ENCODE data around the gene TM4SF1. TPM values are rescaled to one million over a fixed set of nuclear protein-coding genes. Genes with fewer than 3 reads are reported as not detected.

TM4SF1 gene
- total RNA-seq, 1 donor from 2014 or later, result 0.26 TPM

DNA sequence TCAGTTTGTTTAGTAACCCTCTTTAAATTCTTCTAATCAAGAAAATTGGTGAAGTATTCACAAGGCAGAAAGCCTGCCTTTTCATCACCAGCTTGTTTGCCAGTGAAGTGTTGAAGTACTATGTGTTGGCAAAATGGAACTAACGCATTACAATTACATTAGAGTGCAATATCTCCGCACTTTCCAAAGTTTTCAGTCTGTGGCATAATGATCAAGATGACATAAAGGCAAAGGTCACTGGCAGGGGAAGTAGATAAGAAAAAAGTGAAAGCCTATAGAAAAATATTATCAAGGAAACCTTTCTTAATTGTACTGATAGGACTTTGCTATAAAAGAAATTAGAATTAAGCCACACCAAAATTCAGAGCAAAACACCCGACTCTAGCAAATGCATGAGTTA is 25.0 kb upstream of the TM4SF1 start:
- H3K4me1 Mint-ChIP-seq, result no peaks in the 10 kb centered on the region
- intact Hi-C loops (cut with micrococcal nuclease), result no loop called here
- H3K27ac Mint-ChIP-seq, result no peak overlapping the region
- H3K4me3 Mint-ChIP-seq, result no peak overlapping the region
- H3K36me3 Mint-ChIP-seq (ENCODE audit: low read depth), result no peaks in the 10 kb centered on the region
- DNase-seq, result no peak
- H3K27me3 Mint-ChIP-seq, result peaks cover 7% of the 10 kb centered on the region
- no peaks in the 10 kb centered on the region for H3K9me3 Mint-ChIP-seq

DNA sequence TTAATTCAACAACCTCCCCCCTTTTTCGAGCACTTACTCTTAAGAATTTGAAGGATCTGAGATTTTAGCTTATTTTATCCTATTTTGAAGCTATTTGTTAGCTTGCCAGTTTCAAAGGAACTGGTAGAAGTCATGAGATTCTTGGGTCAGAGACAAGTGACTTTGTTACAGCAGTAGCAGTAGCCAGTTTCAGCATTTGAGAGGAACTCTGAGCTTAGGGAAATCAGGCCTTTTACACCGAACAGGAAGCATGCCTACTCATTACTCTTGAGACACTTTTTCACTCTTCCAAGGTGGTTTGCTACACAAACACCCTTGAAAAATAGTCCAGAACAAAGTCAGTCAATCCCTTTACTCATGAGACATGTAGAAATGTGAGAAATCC is 24.5 kb upstream of the TM4SF1 start:
- peaks cover 7% of the 10 kb centered on the region for H3K27me3 Mint-ChIP-seq
- no peaks in the 10 kb centered on the region for H3K9me3 Mint-ChIP-seq
- no peaks in the 10 kb centered on the region for H3K4me1 Mint-ChIP-seq
- DNase-seq, result no peak
- no peak overlapping the region for H3K27ac Mint-ChIP-seq
- no peak overlapping the region for H3K4me3 Mint-ChIP-seq
- no peaks in the 10 kb centered on the region for H3K36me3 Mint-ChIP-seq (ENCODE audit: low read depth)
- intact Hi-C loops (cut with micrococcal nuclease), result no loop called here

DNA sequence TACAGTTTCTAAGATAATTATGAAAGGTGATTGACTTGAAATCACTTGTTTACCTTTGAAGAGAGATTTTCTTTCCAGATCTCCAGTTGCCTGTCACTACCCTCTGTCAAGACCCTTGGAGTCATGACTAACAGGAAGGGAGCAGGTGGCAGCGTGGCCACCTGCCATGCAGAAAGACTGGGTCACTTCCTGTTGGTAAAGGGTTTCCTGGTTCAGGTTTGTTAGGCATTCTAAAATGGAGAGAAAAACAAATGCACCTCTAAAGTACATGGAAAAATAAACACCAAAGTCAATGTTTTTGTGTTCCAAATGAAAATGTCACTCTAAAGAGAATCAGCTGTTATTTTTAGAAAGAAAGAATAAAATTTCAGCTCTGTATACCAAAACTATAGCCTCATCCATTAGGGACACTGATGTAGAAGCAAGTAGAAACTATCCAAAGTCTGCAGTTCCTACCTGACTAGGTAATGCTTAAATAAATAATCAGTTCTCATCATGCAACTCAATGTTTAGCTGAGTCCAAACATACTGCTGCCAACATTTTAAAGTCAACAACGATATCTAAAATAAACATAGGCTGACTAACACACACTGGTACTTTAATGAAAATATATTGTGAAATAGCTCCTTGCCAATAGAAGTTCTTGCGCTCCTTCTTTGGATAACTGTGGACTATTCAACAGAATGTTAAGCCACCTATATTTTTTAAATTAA is 23.9 kb upstream of the TM4SF1 start:
- intact Hi-C loops (cut with micrococcal nuclease), result no loop called here
- no peaks in the 10 kb centered on the region for H3K36me3 Mint-ChIP-seq (ENCODE audit: low read depth)

DNA sequence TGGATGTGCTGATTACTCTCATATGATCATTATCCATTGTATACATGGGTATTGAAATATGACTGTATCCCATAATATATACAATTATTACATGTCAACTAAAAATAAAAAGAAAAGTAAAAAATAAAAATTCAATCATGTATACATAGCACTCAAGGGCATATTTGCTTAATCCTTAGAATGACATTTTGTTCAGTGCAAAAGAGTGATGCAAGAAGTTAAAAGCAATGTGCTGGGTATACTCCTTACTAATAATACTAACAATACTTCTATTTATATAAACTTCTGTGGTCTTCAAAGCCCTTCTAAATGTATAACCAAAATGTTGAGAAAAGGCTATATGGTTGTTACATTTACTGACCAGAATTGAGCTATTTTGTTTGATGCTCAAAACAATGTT is 23.2 kb upstream of the TM4SF1 start:
- H3K27me3 Mint-ChIP-seq, result peaks cover 10% of the 10 kb centered on the region
- H3K36me3 Mint-ChIP-seq (ENCODE audit: low read depth), result no peaks in the 10 kb centered on the region
- H3K4me3 Mint-ChIP-seq, result no peak overlapping the region
- H3K4me1 Mint-ChIP-seq, result no peaks in the 10 kb centered on the region
- no peaks in the 10 kb centered on the region for H3K9me3 Mint-ChIP-seq
- DNase-seq, result no peak
- H3K27ac Mint-ChIP-seq, result no peak overlapping the region
- intact Hi-C loops (cut with micrococcal nuclease), result no loop called here

More for the DNA sequence above, 23.9 kb upstream of the TM4SF1 start:
- no peak overlapping the region for H3K4me3 Mint-ChIP-seq
- H3K27ac Mint-ChIP-seq, result no peak overlapping the region
- peaks cover 10% of the 10 kb centered on the region for H3K27me3 Mint-ChIP-seq
- no peaks in the 10 kb centered on the region for H3K4me1 Mint-ChIP-seq
- DNase-seq, result no peak
- H3K9me3 Mint-ChIP-seq, result no peaks in the 10 kb centered on the region

DNA sequence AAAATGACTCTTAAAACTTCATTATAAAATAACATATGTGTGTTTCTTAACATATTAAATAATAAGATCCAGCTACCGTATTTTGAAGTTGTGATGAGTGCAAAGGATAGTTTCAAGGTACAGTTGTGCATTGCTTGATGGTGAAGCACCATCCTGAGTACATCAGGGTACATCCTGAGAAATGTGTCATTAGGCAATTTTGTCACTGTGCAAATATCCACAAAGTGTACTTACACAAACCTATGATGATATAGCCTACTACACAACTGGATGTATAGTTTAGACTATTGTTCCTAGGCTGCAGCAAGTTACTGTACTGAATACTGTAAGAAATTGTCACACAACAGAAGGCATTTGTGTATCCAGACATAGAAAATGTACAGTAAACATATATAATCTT is 20.8 kb upstream of the TM4SF1 start:
- no peak overlapping the region for H3K4me3 Mint-ChIP-seq
- intact Hi-C loops (cut with micrococcal nuclease), result no loop called here
- H3K36me3 Mint-ChIP-seq (ENCODE audit: low read depth), result no peaks in the 10 kb centered on the region
- no peaks in the 10 kb centered on the region for H3K4me1 Mint-ChIP-seq
- no peak for DNase-seq
- H3K27me3 Mint-ChIP-seq, result peaks cover 10% of the 10 kb centered on the region
- H3K9me3 Mint-ChIP-seq, result no peaks in the 10 kb centered on the region
- H3K27ac Mint-ChIP-seq, result no peak overlapping the region

DNA sequence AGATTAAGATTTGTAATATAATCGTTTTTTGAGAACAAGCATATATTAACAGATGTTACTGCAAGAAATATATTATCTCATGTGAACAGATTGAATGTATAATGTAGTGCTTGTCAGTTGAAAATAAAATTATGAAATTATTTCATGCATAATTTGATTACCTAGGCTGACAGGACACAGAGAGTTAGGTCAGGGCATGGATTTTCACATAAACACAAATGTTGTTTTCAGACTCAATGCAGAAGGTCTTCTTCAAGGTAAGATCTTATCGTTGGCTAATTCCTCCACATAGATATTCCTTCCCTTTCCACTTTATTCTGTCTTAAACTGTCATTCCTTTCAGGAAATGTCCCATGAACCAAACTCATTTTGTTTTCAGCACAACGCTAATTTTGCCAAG is 20.1 kb upstream of the TM4SF1 start:
- Mint-ChIP-seq H3K27ac (no peak overlapping the region), H3K27me3 (peaks cover 7% of the 10 kb centered on the region), H3K4me3 (no peak overlapping the region), H3K36me3 (ENCODE audit: low read depth) (no peaks in the 10 kb centered on the region), H3K4me1 (no peaks in the 10 kb centered on the region), H3K9me3 (no peaks in the 10 kb centered on the region)
- no peak for DNase-seq
- intact Hi-C loops (cut with micrococcal nuclease), result no loop called here

DNA sequence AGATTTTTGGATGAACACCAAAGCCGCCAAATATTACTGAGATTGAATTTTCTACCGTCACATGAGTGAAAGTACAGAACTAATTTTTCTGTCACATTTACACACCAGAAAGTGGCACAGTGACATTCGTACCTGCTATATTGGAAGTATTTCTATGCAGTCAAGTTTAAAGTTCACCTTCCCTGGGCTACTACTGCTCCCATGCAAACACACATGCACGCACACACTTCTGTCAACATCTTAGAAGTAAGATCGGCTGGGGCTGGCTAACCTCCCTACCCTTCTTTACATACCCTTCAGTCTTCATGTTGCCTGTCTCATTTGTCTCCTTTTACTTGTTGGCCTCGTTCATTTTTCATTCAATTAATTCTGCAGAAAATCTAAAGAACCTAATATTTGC is 19.0 kb upstream of the TM4SF1 start:
- H3K27me3 Mint-ChIP-seq, result peaks cover 3% of the 10 kb centered on the region
- H3K36me3 Mint-ChIP-seq (ENCODE audit: low read depth), result no peaks in the 10 kb centered on the region
- DNase-seq, result no peak
- H3K4me1 Mint-ChIP-seq, result no peaks in the 10 kb centered on the region
- intact Hi-C loops (cut with micrococcal nuclease), result no loop called here
- no peak overlapping the region for H3K27ac Mint-ChIP-seq
- H3K9me3 Mint-ChIP-seq, result no peaks in the 10 kb centered on the region
- H3K4me3 Mint-ChIP-seq, result no peak overlapping the region

DNA sequence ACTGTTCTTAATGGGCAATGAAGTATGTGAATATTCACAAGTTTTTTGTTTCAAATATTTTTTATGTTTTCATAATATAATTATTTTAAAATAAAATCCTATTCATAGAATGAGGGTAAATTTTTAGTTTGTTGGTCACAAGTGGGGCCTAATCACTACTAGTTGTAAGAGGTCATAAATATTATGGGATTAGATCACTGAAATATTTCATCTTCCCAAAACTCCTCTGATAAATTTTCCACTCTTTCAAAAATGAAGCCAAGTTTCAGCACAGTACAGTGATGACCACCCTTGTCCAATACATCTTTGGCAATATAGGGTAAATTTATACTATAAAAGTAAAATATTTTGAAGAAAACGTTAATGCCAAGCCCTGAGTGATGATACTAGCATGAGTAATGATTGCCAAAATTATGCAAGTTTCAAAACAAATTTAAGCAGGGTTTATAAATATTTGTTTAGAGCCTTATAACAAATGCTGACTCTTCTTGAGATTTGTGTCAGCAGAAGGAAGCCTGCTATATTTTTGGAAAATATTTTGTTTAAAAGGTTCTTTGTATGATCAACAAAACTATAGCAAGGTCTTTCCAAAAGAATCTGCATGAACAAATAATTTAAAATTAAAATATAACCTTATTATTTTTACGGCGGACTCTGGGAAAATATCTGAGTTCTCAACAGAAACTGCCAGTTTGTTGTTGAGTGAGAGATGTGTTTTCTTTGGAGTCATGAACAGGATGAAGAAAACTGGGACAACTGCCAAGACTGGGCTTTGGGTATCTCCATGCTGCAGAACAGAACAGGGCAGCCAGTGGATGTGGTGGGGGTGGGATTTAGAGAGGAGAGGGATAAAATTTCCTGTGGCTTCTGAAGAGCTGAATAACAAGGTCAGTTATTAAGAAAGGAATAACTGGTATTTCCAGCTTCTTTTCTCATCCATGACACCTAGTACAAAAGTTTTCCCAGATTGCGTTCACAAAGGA is 17.9 kb upstream of the TM4SF1 start:
- no peaks in the 10 kb centered on the region for H3K4me1 Mint-ChIP-seq
- no peak overlapping the region for H3K4me3 Mint-ChIP-seq
- H3K27ac Mint-ChIP-seq, result no peak overlapping the region
- DNase-seq, result no peak
- no peaks in the 10 kb centered on the region for H3K36me3 Mint-ChIP-seq (ENCODE audit: low read depth)
- H3K9me3 Mint-ChIP-seq, result no peaks in the 10 kb centered on the region
- peaks cover 3% of the 10 kb centered on the region for H3K27me3 Mint-ChIP-seq
- intact Hi-C loops (cut with micrococcal nuclease), result no loop called here

DNA sequence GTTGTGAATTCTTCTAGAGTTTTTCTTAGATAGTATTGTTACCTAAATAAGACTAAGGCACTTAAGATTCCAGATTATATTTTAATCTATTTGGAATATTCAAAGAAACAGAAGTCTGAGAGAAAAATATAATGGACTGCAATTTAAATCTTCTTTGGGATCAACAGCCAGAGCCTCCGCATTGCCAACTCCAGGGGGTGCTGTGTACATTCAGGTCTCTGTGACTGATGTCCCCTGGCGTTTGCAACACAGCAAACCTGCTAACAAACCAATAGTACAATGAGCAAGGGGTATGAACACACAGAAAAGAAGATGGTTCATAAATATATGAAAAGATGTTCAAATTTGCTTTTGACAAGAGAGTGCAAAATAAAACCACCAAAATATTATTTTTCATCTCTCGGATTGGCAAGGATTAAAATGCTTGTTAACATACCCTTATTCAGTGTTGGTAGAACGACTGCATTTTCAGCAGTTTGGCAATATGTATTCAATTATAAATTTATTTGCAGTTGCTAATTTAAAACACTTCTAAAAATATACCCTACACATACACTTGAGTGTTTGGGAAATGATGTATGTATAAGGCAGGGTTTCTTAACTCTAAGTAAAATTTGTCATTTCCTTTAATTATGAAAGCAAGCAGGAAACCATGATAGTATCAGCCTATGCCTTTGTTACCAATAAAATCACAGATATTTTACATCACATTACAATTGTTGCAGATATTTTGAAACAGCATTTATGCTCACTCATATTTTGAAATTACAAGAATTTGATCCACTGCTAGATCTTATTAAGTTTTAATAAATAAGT is 16.1 kb upstream of the TM4SF1 start:
- H3K4me3 Mint-ChIP-seq, result no peak overlapping the region
- intact Hi-C loops (cut with micrococcal nuclease), result loop anchor here (1.0 kb wide), 1 partner anchor 87 kb away; no protein-coding TSS in a partner anchor
- H3K4me1 Mint-ChIP-seq, result no peaks in the 10 kb centered on the region
- peak; percentile 70 for DNase-seq
- H3K9me3 Mint-ChIP-seq, result no peaks in the 10 kb centered on the region
- H3K36me3 Mint-ChIP-seq (ENCODE audit: low read depth), result no peaks in the 10 kb centered on the region
- peaks cover 3% of the 10 kb centered on the region for H3K27me3 Mint-ChIP-seq
- H3K27ac Mint-ChIP-seq, result no peak overlapping the region

DNA sequence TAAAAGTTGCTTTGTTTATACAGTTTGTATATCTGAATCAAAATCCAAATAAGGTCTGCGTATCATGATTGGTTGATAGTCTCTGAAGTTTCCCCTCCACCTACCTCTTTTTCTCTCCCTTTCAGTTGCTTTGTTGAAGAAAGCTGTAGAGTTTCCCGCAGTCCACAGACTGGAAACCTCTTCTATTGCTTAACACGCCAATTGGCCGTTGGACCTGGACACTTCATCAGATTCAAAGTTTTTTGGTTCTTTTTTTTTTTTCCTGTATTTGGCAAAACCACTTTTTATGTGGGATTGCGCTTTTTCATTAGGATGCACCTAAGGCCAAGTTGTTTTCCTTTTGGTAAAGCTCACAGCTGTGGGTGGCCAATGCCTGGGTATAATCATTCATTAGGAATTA is 14.5 kb upstream of the TM4SF1 start:
- intact Hi-C loops (cut with micrococcal nuclease), result no loop called here
- no peak overlapping the region for H3K4me3 Mint-ChIP-seq

DNA sequence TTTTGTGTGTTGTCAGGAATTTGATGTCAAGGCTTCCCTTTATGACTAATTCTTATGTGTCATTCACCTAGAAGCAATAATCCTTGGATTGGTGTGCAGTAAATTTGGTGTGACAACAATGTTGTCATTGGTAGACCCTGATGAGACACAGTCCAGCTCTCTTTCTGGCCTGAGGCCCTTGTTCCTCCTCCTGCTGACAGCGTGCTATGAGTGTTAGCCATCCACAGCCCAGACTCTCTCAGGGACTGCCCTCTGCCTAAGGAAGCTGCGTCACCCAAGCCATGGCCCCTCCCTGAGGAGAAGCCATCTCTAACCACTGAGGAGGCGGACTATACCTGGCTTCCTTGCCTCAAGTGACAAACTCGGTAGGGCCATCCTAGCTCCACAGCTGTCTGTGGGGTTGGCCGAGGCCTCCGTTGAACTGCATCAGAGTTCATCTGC is 13.3 kb upstream of the TM4SF1 start:
- intact Hi-C loops (cut with micrococcal nuclease), result no loop called here
- Mint-ChIP-seq H3K4me1 (no peaks in the 10 kb centered on the region), H3K36me3 (ENCODE audit: low read depth) (no peaks in the 10 kb centered on the region), H3K27me3 (no peaks in the 10 kb centered on the region), H3K9me3 (no peaks in the 10 kb centered on the region), H3K4me3 (no peak overlapping the region), H3K27ac (no peak overlapping the region)
- no peak for DNase-seq

More for the DNA sequence above, 14.5 kb upstream of the TM4SF1 start:
- Mint-ChIP-seq H3K9me3 (no peaks in the 10 kb centered on the region), H3K36me3 (ENCODE audit: low read depth) (no peaks in the 10 kb centered on the region), H3K4me1 (no peaks in the 10 kb centered on the region), H3K27ac (no peak overlapping the region), H3K27me3 (peaks cover 3% of the 10 kb centered on the region)
- DNase-seq, result no peak

DNA sequence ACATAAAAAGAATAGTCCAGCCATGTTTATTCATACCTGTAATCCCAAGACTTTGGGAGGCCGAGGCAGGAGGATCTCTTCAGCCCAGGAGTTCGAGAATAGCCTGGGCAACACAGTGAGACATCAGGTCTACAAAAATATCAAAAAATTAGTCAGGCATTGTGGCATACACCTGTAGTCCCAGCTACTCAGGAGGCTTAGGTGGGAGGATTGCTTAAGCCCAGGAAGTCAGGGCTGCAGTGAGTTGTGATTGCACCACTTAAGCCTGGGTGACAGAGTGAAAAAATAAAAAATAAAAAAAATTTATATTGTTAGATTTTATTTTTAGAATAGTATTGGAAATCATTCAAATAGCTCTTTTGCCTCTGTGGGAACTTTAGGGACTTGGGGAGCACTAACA is 12.8 kb upstream of the TM4SF1 start:
- Mint-ChIP-seq H3K9me3 (no peaks in the 10 kb centered on the region), H3K4me1 (no peaks in the 10 kb centered on the region), H3K36me3 (ENCODE audit: low read depth) (no peaks in the 10 kb centered on the region), H3K4me3 (no peak overlapping the region), H3K27ac (no peak overlapping the region), H3K27me3 (no peaks in the 10 kb centered on the region)
- intact Hi-C loops (cut with micrococcal nuclease), result no loop called here
- no peak for DNase-seq

DNA sequence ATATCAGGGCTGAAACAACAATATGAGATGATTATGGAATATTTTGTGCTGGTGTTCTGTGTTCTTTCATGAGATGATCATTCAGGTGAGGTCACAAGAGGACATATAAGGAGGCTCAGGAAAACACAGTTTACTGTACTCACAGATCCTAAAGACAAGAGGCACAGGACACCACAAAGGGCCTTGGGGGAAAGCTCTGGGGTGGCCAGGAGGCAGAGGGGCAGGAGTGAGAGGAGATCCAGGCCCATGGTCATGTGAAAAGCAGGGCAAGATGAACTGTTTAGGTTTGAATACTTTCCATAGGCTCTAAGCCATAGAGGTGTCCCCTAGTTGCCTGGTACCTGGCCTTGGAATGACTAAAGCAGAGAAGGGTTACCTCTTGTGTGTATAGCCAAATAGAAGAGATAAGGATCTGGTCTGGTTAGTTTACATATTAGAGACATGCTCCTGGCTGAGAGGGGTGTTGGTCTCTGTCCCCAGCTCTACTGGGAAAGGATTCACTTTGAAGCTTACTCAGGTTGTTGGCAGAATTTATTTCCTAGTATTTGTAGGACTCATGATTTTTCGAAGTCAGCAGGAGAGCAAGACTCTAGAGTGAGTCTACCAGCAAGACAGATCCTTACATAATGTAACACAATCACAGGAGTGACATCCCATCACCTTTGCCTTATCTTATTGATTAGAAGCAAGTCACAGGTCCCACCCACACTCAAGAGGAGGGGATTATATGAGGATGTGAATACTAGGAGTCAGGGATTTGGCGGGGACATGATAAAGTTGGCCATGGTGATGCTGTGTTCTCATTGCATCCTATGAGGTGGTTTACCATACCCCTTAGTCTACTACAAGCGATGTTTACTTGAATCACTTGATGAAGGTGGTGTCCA is 11.3 kb upstream of the TM4SF1 start:
- Mint-ChIP-seq H3K27ac (no peak overlapping the region), H3K4me3 (no peak overlapping the region), H3K9me3 (no peaks in the 10 kb centered on the region), H3K4me1 (no peaks in the 10 kb centered on the region), H3K27me3 (no peaks in the 10 kb centered on the region), H3K36me3 (ENCODE audit: low read depth) (no peaks in the 10 kb centered on the region)
- DNase-seq, result no peak
- intact Hi-C loops (cut with micrococcal nuclease), result no loop called here
